Neural progenitor cell (in vitro differentiated cells): ENCODE results near the gene MBOAT1.

Source experiments
- EZH2 ChIP-seq: fragments of 200-600 bp; sonication (generic); IDR thresholded peaks from 2 replicates; pipeline ENCODE4 v1.6.1; 2017; ENCODE audit warnings: antibody characterized with exemption, mild to moderate bottlenecking, moderate library complexity
- EZH2phosphoT487 ChIP-seq: fragments of 200-600 bp; sonication (generic); IDR thresholded peaks from 2 replicates; pipeline ENCODE4 v1.6.1; 2017; ENCODE audit warnings: antibody characterized with exemption
- TF ChIP-seq, protein P1 (sequence below): fragments of 200-600 bp; sonication (generic); IDR thresholded peaks from 2 replicates; pipeline ENCODE4 v1.5.1; 2017; ENCODE audit warnings: antibody characterized with exemption, mild to moderate bottlenecking

DNA sequence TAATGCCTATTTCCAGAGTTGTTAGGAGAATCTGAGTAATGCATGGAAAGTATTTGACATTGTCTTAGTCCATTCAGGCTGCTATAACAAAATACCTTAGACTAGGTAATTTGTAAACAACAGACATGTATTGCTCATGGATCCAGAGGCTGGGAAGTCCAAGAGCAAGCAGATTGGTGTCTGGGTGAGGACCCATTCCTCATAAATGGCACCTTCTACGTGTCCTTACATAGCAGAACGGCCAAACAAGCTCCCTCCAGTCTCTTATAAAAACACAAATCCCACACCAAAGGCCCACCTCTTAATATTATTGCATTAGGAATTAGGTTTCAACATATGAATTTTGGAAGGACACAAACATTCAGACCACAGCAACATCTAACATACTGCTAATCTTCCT, 30.2 kb downstream of the MBOAT1 start:
- no peak for TF ChIP-seq EZH2
- TF ChIP-seq, protein P1, sequence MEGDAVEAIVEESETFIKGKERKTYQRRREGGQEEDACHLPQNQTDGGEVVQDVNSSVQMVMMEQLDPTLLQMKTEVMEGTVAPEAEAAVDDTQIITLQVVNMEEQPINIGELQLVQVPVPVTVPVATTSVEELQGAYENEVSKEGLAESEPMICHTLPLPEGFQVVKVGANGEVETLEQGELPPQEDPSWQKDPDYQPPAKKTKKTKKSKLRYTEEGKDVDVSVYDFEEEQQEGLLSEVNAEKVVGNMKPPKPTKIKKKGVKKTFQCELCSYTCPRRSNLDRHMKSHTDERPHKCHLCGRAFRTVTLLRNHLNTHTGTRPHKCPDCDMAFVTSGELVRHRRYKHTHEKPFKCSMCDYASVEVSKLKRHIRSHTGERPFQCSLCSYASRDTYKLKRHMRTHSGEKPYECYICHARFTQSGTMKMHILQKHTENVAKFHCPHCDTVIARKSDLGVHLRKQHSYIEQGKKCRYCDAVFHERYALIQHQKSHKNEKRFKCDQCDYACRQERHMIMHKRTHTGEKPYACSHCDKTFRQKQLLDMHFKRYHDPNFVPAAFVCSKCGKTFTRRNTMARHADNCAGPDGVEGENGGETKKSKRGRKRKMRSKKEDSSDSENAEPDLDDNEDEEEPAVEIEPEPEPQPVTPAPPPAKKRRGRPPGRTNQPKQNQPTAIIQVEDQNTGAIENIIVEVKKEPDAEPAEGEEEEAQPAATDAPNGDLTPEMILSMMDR = no peak
- no peak for TF ChIP-seq EZH2phosphoT487
